Spinal cord (tissue), 10 donors: Measurements from ENCODE around the gene PITPNC1. TPM values are rescaled to one million over a fixed set of nuclear protein-coding genes. Genes with fewer than 3 reads are reported as not detected.

Source experiments
- DNase-seq, 6 donors: peaks; one replicate each; pipeline versions ENCODE4 v3.0.0 to v3.0.0-alpha.2; 2013 to 2015; ENCODE audit warnings: low spot score in 6 of 6, low read depth in 4 of 6
- H3K27ac ChIP-seq: one replicate; pipeline ENCODE4 v1.5.1; 2013; ENCODE audit warnings: low read depth, low read length, control low read depth
- H3K27me3 ChIP-seq: one replicate; pipeline ENCODE4 v1.6.1; 2013; ENCODE audit warnings: low read length; ENCODE audit not compliant: control insufficient read depth, insufficient read depth
- H3K36me3 ChIP-seq: one replicate; pipeline ENCODE4 v1.6.1; 2013; ENCODE audit warnings: low read length; ENCODE audit not compliant: control insufficient read depth, insufficient read depth
- H3K4me1 ChIP-seq: one replicate; pipeline ENCODE4 v1.6.1; 2013; ENCODE audit warnings: low read length; ENCODE audit not compliant: control insufficient read depth, insufficient read depth
- H3K4me3 ChIP-seq: one replicate; pipeline ENCODE4 v1.5.1; 2013; ENCODE audit warnings: low read depth, low read length, control low read depth
- H3K9me3 ChIP-seq: one replicate; pipeline ENCODE4 v1.6.1; 2013; ENCODE audit warnings: low read length; ENCODE audit not compliant: control insufficient read depth, insufficient read depth
- WGBS: methylation state at CpG from one replicate; pipeline ENCODE4 v1.1.5; 2013; ENCODE audit warnings: missing lambda C conversion rate; ENCODE audit not compliant: insufficient coverage; 5-methylcytosine and 5-hydroxymethylcytosine counted together
- polyA plus RNA-seq, 2 donors: library from polyadenylated mRNA; unstranded; fragments of 120-200 nt; gene quantifications; one replicate each; pipeline ENCODE4 v1.2.1, GENCODE V29; 2013; ENCODE audit not compliant: insufficient read length in 2 of 2
- total RNA-seq, 2 donors: library from RNA; depleted of rRNA in 1 of 2; stranded (reverse); fragments of 120-200 nt in 1 of 2; fragments of >200 nt in 1 of 2; gene quantifications; one replicate each; pipeline versions ENCODE4 v1.2.3 to v1.2.4, GENCODE V29; 2013 to 2014
- donor health status: healthy.

PITPNC1 gene
- total and polyA plus RNA-seq, 4 donors: 34.5 to 71.1 (median 60.8) TPM

DNA sequence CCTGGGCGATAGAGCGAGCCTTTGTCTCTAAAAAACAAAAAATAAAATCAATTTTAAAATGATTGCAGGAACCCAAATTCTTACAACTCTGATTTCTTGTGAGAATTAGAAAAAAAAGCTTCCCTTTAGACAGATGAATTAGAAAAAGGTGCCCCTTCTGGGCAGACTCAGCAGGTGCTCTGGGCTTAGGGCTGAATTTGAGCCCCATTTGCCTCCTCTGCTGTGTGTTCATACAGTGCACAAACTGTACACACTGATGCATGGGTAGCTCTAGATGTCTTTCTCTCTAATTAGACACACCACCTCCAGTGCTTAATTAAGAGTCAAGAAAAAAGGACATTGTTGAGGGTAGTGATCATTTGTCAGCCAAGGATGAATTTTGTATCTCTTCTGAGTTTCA, 302.1 kb downstream of the PITPNC1 start:
- peaks cover 20% of the 10 kb centered on the region for H3K4me1 ChIP-seq
- peaks cover 3% of the 10 kb centered on the region for H3K27me3 ChIP-seq
- DNase-seq: no peak
- no CpG with 5 or more reads among the region's 2 CpGs for WGBS
- no peak overlapping the region for H3K27ac ChIP-seq
- no peaks in the 10 kb centered on the region for H3K36me3 ChIP-seq
- H3K4me3 ChIP-seq: no peak overlapping the region
- H3K9me3 ChIP-seq: no peaks in the 10 kb centered on the region

DNA sequence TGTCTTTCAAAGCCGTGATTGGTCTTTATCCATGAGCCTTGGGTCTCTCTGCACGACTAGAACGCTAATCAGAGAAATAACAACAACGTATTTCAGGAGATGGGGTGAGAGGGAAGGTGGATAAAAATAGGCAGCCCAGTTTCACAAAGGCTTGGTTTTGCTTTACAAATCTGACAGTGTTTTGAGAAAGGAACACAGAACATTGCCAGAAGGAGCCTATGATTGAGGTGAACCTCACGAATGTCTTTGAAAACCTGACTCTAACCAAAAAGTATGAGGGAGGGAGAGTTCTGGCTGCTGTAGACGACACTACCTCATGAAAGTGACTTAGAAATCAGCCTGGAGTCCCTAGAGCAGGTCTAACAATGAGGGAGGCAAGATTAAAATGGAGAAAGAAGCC, 302.6 kb downstream of the PITPNC1 start:
- H3K4me3 ChIP-seq: no peak overlapping the region
- peaks cover 3% of the 10 kb centered on the region for H3K27me3 ChIP-seq
- peaks cover 18% of the 10 kb centered on the region for H3K4me1 ChIP-seq
- H3K9me3 ChIP-seq: no peaks in the 10 kb centered on the region
- no peak overlapping the region for H3K27ac ChIP-seq
- no peak for DNase-seq
- WGBS: 72% methylated on average over 3 of the region's 6 CpGs
- no peaks in the 10 kb centered on the region for H3K36me3 ChIP-seq

DNA sequence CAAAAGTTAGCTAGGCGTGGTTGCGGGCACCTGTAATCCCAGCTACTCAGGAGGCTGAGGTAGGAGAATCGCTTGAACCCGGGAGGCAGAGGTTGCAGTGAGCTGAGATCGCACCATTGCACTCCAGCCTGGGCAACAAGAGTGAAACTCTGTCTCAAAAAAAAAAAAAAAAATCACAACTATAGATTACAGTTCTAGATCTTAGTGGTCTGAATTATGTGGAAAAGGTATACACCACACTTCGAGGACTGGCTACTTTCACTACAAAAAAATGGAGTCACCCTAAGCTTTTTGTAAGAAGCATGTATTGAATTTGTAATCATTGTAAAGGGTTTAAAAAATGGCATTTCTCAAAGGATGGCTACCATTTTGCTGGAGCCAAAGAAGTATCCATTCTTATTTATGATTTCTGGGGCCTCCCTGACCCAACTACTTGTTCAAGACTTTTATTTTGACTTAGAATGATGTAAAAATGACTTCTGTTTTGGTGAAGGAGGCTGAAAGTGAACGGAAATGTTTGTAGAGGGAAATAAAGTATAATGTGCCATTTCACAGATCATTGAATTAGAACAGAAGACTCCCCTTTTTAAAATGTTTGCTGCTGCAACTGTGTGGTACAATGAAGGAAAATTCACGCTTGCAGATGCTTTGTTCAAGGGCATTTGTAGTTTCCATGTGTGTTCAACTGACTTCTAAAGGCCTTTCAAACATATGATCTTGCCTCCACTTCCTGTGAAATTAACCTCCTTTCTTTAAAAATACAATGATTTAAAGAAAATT, 303.6 kb downstream of the PITPNC1 start:
- Histone ChIP-seq H3K27ac (no peak overlapping the region), H3K4me3 (no peak overlapping the region), H3K36me3 (no peaks in the 10 kb centered on the region), H3K4me1 (peaks cover 16% of the 10 kb centered on the region), H3K9me3 (no peaks in the 10 kb centered on the region), H3K27me3 (peaks cover 3% of the 10 kb centered on the region)
- DNase-seq: no peak
- no CpG with 5 or more reads among the region's 8 CpGs for WGBS

DNA sequence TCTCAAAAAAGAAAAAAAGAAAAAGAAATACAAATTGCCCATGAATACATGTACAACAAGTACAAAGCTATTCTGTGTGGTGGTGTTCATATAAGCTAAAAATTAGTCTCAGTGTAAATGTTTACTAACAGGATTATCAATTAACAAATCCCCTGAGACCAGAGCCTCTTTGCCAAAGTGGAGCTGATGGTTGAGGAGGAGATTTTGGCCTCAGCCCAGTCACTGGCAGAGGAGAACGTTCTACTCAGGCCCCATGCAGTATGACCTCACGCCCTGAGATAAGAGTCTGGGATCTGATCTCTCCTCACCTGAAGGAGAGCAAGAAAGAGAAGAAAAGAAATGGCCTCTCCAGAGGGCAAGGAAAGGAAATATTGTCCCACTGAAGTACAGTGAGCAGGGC, 305.1 kb downstream of the PITPNC1 start:
- 83% methylated on average over 2 of the region's 2 CpGs for WGBS
- Histone ChIP-seq H3K9me3 (no peaks in the 10 kb centered on the region), H3K27me3 (peaks cover 3% of the 10 kb centered on the region), H3K4me1 (peaks cover 16% of the 10 kb centered on the region), H3K36me3 (no peaks in the 10 kb centered on the region), H3K4me3 (no peak overlapping the region), H3K27ac (no peak overlapping the region)
- no peak for DNase-seq

DNA sequence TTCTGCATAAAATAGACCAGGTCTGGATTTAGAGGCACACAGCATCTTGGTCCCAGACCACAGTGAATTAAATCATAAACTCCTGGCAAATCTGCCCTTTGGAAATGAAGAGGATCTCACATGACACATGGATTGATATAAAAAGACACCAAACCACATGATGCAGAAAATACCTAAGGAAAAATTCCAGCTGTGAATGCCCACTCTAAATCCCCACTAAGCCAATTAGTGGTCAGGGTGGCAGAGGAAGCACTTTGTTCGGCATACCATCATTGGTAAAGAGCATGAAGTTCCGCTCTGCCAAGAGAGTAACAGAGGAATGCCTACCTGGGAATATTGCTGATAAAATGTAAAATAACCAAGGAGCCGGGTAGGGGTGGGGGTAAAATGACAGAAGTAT, 308.3 kb downstream of the PITPNC1 start:
- Histone ChIP-seq H3K27ac (no peak overlapping the region), H3K36me3 (no peaks in the 10 kb centered on the region), H3K4me1 (no peaks in the 10 kb centered on the region), H3K27me3 (peaks cover 3% of the 10 kb centered on the region), H3K9me3 (no peaks in the 10 kb centered on the region), H3K4me3 (no peak overlapping the region)
- 100% methylated on average over 2 of the region's 3 CpGs for WGBS
- DNase-seq: no peak

DNA sequence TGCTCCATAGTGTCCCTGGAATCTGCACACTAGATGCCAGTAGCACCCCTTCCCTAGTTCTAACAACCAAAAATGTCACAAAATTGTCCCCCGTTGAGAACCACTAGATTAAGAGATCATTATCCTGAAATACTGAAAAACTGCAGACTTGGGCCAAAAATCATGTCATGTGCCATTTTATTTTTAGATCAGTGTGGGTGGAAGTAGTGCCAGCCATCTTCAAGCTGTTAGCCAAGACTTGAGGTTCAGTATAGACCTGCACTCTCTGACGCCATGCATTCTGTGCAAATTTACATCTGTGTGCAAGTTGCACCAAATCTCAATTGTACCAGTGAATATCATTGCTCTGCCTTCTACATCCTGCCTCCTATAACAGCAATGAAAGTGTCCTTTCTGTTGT, 309.2 kb downstream of the PITPNC1 start:
- no peak for DNase-seq
- no peaks in the 10 kb centered on the region for H3K9me3 ChIP-seq
- H3K27ac ChIP-seq: no peak overlapping the region
- H3K4me3 ChIP-seq: no peak overlapping the region
- no peaks in the 10 kb centered on the region for H3K4me1 ChIP-seq
- peaks cover 3% of the 10 kb centered on the region for H3K27me3 ChIP-seq
- WGBS: no CpG with 5 or more reads among the region's 2 CpGs
- H3K36me3 ChIP-seq: no peaks in the 10 kb centered on the region

DNA sequence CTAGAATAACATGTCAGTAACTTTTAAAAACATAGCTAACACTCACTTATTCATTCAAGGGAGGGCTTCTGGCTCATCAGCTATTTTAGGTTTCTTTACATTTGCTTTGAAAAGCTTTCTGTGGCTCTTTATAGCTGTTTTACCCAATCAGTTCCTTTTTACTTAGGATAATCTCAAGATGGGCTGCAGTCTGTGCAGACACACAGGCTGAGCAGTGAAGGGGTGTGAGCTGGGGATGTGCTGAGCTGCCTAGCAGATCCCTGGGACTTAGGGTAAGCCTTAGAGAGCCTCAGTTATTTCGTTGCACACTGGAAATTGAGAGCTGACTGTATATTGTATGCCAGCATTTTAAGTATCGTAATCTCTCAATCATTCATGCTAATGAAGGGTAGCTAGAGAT, 310.4 kb downstream of the PITPNC1 start:
- no peaks in the 10 kb centered on the region for H3K9me3 ChIP-seq
- no peak overlapping the region for H3K4me3 ChIP-seq
- peak in 1 of 6 donors; percentile 63 for DNase-seq
- no peaks in the 10 kb centered on the region for H3K27me3 ChIP-seq
- no peak overlapping the region for H3K27ac ChIP-seq
- no peaks in the 10 kb centered on the region for H3K4me1 ChIP-seq
- H3K36me3 ChIP-seq: peaks cover 2% of the 10 kb centered on the region
- 100% methylated on average over 1 of the region's 2 CpGs for WGBS

DNA sequence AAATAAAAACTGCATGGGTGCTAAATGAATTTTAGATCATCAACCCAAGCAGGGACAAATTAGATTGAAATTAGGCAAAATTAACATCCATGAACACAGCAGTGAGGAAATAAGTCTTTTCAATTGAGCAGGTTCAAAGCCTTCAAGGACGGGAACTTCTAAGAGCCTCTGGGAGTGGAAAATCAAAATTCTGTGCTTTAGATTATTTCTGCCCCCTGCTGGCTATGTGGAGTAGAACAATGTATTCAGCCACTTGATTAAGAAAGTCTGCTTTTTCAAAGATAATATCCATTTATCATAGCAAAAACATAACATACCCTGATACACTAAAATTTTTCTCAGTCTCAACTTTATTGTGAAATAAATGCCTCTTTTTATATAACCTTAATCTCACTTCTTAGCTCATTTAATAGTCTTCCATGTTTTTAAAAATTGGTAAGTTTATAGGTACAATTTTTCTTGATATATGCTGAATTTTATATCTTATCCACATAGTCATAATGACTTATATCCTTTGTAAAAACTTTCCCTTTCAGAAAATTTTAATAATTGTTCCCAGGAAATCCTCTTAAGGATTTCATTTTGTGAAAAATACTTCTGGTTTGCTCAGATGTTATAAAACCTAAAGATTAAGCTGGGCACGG, 312.6 kb downstream of the PITPNC1 start:
- H3K27me3 ChIP-seq: no peaks in the 10 kb centered on the region
- peaks cover 8% of the 10 kb centered on the region for H3K36me3 ChIP-seq
- no peak overlapping the region for H3K27ac ChIP-seq
- no CpG with 5 or more reads among the region's 2 CpGs for WGBS
- no peaks in the 10 kb centered on the region for H3K9me3 ChIP-seq
- DNase-seq: peak; percentile 54 to 95 (median 72)
- H3K4me1 ChIP-seq: no peaks in the 10 kb centered on the region
- H3K4me3 ChIP-seq: no peak overlapping the region

DNA sequence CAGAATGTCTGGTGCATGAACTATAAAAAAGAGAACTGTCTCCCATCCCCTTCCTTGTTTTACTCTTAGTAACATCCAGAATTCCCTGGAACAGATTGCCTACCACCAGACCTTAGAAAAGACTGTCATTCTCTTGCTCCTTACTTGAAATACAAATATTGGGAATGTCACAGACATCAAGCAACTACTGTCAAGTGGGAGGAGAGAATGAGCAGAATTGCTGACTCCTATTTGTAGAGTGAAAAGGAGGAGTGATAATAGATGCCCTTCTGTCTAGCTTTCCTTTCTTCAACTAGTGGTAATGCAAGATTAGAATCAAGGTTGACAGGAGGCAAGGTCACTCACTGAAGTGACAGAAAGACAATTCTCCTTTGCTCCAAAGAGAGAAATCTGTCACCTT, 316.7 kb downstream of the PITPNC1 start:
- no peaks in the 10 kb centered on the region for H3K9me3 ChIP-seq

DNA sequence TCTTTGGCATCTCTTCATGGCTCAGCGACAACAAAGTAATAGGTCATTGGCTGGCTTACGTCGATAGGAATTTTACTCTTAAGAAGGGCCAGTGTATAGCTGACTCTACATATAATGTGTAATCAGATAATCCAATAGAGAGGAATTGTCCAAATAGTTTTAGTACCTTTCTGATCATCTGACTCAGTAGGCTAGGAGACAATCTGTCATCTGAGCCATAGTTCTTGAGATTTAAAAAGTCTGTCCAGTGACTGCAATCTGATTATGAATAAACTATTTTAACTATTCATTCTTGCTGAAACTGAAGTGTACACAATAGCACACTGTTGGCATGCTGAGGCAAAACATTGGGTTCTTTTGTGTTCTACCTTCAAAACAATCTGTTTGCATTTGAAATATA, 319.3 kb downstream of the PITPNC1 start:
- peaks cover 8% of the 10 kb centered on the region for H3K36me3 ChIP-seq
- H3K4me3 ChIP-seq: no peak overlapping the region
- DNase-seq: no peak
- no peaks in the 10 kb centered on the region for H3K4me1 ChIP-seq
- WGBS: no CpG with 5 or more reads among the region's 3 CpGs
- no peaks in the 10 kb centered on the region for H3K9me3 ChIP-seq
- H3K27ac ChIP-seq: no peak overlapping the region
- no peaks in the 10 kb centered on the region for H3K27me3 ChIP-seq

More for the DNA sequence above, 316.7 kb downstream of the PITPNC1 start:
- no peak overlapping the region for H3K27ac ChIP-seq
- H3K27me3 ChIP-seq: no peaks in the 10 kb centered on the region
- no peaks in the 10 kb centered on the region for H3K4me1 ChIP-seq
- no peak for DNase-seq
- H3K4me3 ChIP-seq: no peak overlapping the region
- peaks cover 8% of the 10 kb centered on the region for H3K36me3 ChIP-seq
